Frontal cortex (tissue), 4 donors: ENCODE measurements around the gene VWF. TPM values are rescaled to one million over a fixed set of nuclear protein-coding genes. Genes with fewer than 3 reads are reported as not detected.

Source experiments
- DNase-seq, 2 donors: peaks; one replicate each; pipeline ENCODE4 v3.0.0; 2012; ENCODE audit warnings: low spot score in 2 of 2
- FAIRE-seq: peaks from 2 replicates; lab custom pipeline; 2012; peaks lifted over from hg19 to GRCh38; lab: Jason Lieb, UNC
- total RNA-seq: library from RNA; depleted of rRNA; stranded (reverse); fragments of >200 nt; gene quantifications from one replicate; pipeline ENCODE4 v1.2.3, GENCODE V29; 2014
- donor health status: control.
- donor health status: control.
- donor health status: control.

Gene VWF
- total RNA-seq, 1 donor from 2014 or later: 8.2 TPM

DNA sequence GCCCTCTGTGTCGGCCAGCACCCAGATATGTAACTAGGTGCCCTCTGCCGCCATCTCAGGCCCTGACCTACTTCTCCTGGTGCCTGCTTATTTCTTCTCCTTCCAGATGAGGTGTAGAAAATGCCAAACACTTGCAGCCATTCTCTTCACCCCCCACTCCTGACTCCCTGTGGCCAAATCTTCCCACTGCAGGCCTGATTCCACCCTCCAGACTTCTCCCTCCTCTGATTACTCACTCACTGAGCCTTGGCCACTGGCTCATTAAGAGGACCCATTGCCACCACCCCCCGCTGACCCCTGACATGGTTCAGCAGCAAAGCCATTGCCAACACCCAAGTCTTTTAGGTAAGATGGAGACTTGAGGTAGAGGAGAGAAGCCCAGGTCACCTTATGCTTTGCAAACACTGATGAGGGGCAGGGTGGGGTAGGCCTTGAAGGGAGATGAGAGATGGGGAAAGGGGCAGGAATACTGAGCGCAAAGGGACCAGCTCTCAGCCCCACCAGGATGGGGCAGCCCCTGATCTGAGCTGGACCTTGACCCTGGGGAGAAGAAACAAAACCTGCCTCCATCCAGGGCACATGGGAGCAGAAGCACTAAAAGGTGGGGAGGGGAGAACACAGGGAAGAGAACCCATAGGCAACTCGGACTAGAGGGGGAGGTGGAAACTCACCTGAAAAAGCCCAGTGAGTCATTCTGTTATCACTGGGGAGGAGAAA is 154.3 kb downstream of the VWF start:
- no peak for FAIRE-seq
- DNase-seq: no peak

DNA sequence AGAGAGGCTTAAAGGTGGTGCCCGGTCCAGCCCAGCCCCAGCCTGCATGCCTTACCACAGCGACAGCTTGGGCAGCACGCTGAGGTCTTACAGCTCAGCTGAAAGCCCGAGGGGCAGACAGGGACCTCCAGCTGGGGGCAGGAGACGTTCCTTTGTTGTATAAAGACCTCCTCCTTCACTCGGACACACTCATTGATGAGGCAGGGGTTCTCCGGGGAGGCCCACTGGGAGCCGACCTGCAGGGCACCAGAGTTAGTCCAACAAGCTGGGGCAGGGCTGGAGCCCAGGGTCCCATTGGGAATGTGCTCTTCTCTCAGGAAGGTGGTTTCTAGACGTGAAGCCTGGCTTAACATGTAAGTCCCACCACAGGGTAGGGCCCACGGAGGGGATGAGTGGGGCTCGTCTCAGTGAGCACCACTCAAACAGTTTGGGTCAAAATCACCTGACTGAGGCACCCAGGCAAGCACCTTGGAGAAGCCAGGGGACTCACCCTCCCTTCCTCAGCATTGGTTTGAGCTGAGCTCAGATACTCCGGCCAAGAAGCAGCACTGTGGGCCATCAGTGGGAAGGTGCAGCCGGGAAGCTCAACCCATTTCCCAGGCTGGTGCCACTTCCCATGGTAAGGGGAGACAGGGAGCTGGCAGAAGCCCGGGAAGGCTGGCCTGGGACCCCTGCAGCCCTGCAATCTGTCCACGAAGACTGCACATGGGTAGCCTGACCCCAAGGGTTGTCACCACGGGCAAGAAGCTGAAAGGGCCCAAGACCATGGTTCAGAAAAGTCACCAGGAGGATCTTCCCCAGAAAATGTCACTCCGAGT is 155.1 kb downstream of the VWF start:
- FAIRE-seq (no peak), DNase-seq (no peak)

GRCh38 chr12:5967645-5968415 is 156.6 kb downstream of the VWF start:
- no peak for FAIRE-seq

GRCh38 chr12:5966486-5967095 is 157.9 kb downstream of the VWF start:
- FAIRE-seq (no peak), DNase-seq (no peak)

More at GRCh38 chr12:5967645-5968415, 156.6 kb downstream of the VWF start:
- no peak for DNase-seq

DNA sequence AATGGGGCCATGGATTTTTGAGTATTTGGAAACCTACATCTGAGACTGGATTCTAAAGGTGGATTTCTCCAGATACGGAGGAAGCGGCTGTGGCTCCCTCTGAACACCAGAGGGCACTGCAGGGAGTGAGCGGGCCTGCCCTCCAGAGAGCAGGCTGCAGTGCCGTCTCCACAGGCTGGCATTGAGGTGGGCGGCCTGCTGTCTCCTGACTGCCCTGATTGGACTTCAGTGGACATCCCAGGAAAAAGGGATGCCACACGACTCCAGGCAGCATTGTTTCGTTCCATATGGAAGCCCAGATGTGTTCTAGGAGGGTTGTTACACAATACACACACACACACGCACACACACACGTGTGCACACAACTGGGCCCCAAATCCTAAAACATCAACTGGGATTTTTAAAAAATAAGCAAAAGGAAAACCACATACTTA is 158.5 kb downstream of the VWF start:
- FAIRE-seq: no peak
- DNase-seq: peak in 1 of 2 donors; percentile 61

DNA sequence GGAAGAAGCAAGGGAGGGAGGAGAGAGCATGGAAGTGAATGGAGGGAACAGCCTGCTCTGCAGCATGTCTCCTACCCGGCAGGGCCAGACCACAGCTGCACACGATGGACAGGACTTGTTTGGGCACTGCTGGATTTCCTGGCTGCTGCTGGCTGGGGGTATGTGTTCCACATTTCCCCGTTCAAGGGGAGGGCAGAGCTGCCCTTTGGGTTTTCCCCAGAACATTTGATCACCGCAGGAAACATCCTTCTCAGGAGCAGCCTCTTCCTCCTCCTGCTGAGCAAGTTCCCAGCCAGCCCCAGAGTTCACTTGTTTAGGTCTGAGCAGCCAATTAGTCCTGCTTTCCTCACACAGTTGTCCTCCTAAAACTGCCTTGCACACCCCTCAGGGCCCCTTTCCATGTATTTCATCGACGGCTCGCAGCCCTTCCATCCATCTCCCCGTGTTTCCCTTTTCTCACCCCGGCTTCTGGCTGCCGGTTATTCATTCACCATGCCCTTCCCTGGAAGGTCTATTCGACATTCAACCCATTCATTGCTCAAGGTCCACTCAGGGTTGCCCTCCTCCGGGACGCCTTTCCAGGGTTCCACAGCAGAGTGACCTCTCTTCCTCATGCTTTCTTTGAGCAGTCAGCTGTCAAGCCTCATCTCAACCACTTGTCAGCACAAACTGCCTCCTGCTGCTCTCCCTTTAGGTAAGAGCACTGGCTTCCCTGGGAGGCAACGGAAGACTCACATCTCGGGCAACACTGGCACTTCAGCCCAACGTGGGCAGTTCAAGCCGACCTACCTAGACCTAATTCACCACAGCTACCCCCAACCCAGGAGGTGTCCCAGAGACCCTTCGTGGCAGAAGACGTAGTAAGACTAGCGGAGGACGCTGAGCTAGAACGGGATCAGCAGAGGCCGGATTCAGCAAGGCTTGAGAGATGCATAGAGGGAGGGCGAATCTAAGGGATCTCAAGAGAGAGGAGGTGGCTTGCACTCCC is 159.3 kb downstream of the VWF start:
- FAIRE-seq: no peak
- DNase-seq: no peak

DNA sequence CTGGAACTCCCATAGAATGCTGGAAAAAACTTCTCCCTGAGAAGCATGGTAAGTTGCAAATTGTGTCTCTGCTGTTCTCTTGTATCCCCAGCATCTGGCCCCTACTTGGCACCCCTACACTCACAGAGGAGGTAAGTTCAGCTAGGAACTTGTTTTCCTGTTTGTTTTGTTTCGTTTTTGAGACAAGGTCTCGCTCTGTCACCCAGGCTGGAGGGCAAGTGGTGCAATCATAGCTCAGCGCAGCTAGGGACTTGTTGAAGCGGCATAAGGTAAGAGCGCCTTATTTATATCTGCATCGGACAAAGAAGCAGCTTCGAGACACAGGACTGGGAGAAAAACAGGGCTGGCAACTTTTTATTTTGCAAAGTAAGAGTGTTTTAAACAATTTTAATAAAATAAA is 161.0 kb downstream of the VWF start:
- DNase-seq (no peak), FAIRE-seq (no peak)

DNA sequence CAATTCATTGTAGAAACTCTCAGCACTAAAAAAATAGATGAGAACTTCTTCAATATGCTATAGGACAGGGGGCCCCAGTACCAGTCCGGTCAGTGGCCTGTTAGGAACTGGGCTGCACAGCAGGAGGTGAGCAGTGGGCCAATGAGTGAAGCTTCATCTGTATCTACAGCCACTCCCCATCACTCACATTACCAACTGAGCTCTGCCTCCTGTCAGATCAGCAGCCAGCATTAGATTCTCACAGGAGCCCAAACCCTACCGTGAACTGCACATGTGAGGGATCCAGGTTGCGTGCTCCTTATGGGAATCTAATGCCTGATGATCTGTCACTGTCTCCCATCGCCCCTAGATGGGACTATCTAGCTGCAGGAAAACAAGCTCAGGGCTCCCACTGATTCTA is 163.7 kb downstream of the VWF start:
- FAIRE-seq (no peak), DNase-seq (no peak)

GRCh38 chr12:5956987-5957386 is 167.5 kb downstream of the VWF start:
- DNase-seq (no peak), FAIRE-seq (no peak)

- DNase-seq (no peak), FAIRE-seq (no peak)
Observed at GRCh38 chr12:5954661-5955060, 169.8 kb downstream of the VWF start.

GRCh38 chr12:5953835-5954586 is 170.5 kb downstream of the VWF start:
- FAIRE-seq (no peak), DNase-seq (no peak)

DNA sequence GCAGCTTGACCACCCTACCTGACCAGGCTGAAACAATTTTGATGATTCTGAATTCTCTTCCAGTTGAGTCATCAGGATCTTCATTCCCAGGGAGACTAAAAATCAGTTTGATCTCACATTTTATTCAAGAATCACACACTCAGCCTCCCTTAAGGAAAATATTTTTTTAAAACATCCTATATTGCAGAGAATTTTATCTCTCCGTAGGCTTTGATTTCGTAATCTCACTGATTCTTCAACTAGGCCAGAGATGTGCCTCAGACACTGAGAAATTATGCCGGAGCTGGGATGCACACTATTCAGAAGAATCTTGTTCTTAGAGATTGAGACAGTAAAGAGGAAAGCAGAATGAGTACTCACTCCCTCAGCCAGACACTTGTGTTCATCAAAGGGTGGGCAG is 172.4 kb downstream of the VWF start:
- no peak for DNase-seq
- no peak for FAIRE-seq

- DNase-seq: no peak
- no peak for FAIRE-seq
Observed at GRCh38 chr12:5948696-5949095, 175.8 kb downstream of the VWF start.

DNA sequence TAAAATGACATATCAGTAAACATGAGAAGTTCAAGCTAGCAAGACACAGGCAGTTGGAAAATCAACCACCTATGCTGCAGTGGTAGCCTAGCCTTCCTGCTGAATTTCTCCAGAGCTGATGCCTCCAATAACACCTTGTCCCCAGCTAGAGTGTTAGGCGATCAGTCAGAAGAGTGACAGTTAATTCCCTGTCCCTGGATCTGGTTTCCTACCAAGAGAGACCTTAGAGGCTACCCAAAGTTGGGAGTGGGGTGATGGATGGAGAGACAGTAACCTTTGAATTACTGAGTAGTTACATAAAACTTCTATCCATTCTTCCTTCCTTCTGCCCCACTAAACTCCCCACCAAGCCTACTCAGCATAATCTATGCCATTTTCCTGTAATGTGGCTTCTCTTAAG is 177.5 kb downstream of the VWF start:
- no peak for FAIRE-seq
- no peak for DNase-seq

- FAIRE-seq: no peak
- no peak for DNase-seq
Observed at GRCh38 chr12:5946388-5946787, 178.1 kb downstream of the VWF start.

GRCh38 chr12:5945071-5946008 is 179.1 kb downstream of the VWF start, which contains the start of gene ANO2:
Gene ANO2 (minus strand): TSS chr12:5945259. CDS start chr12:5945217, 42 bp downstream.
- peak in 1 of 2 donors; percentile 57 for DNase-seq

DNA sequence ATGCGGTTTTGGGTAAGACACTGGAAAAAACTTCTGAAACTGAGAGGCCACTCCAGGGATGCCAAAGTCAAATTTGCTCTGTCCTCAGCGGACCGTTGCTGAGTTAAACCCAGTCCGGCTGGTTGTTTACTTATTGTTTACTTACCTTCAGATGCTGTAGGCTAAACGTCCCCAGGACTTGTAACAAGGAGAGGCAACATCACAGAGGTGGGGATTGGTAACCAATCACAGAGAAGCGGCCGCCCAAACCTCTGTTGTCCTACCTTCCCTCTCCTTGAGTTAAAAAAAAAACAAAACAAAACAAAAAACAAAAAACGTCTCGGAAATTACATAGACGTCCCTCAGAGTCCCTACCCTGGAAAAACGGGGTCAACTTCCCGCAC is 179.8 kb downstream of the VWF start:
- FAIRE-seq (no peak), DNase-seq (no peak)

More at GRCh38 chr12:5945071-5946008, 179.1 kb downstream of the VWF start, which contains the start of gene ANO2:
- FAIRE-seq: no peak
